Measurements from ENCODE around the gene STING1.
"Not testable (repeated sequence)": the region's sequence is repeated elsewhere in the genome, so short reads cannot be mapped to it uniquely, and the experiment has no call there.

Gene STING1

GRCh38 chr5:139482050-139482889 is at the start of gene STING1:
STING1 (minus strand) TSS chr5:139482758; CDS start chr5:139481704, 1,054 bp downstream.
- DNase-seq (ENCODE audit: low spot score) = peak; percentile 93

- DNase-seq (ENCODE audit: low spot score) = no peak
Observed at GRCh38 chr5:139531772-139532169, 49.2 kb upstream of the STING1 start.

- DNase-seq (ENCODE audit: low spot score) = not testable (repeated sequence)
Observed at GRCh38 chr5:139530079-139530478, 47.5 kb upstream of the STING1 start.

- not testable (repeated sequence) for DNase-seq (ENCODE audit: low spot score)
Observed at GRCh38 chr5:139528695-139529094, 46.1 kb upstream of the STING1 start.

- not testable (repeated sequence) for DNase-seq (ENCODE audit: low spot score)
Observed at GRCh38 chr5:139527896-139528467, 45.4 kb upstream of the STING1 start.

GRCh38 chr5:139527090-139527470 is 44.5 kb upstream of the STING1 start:
- DNase-seq (ENCODE audit: low spot score) = not testable (repeated sequence)

GRCh38 chr5:139526309-139527089 is 43.9 kb upstream of the STING1 start:
- not testable (repeated sequence) for DNase-seq (ENCODE audit: low spot score)

- DNase-seq (ENCODE audit: low spot score) = not testable (repeated sequence)
Observed at GRCh38 chr5:139525586-139526308, 43.2 kb upstream of the STING1 start.

GRCh38 chr5:139524940-139525585 is 42.5 kb upstream of the STING1 start:
- no peak for DNase-seq (ENCODE audit: low spot score)

GRCh38 chr5:139524446-139524845 is 41.9 kb upstream of the STING1 start:
- DNase-seq (ENCODE audit: low spot score) = no peak

GRCh38 chr5:139523635-139524445 is 41.3 kb upstream of the STING1 start:
- no peak for DNase-seq (ENCODE audit: low spot score)

- DNase-seq (ENCODE audit: low spot score) = peak; percentile 94
Observed at GRCh38 chr5:139517683-139518564, 35.4 kb upstream of the STING1 start.

- DNase-seq (ENCODE audit: low spot score) = no peak
Observed at GRCh38 chr5:139514486-139514856, 31.9 kb upstream of the STING1 start.

- no peak for DNase-seq (ENCODE audit: low spot score)
Observed at GRCh38 chr5:139513852-139514485, 31.4 kb upstream of the STING1 start.

GRCh38 chr5:139513434-139513833 is 30.9 kb upstream of the STING1 start:
- DNase-seq (ENCODE audit: low spot score) = peak; percentile 73

- DNase-seq (ENCODE audit: low spot score) = no peak
Observed at GRCh38 chr5:139512786-139513390, 30.3 kb upstream of the STING1 start.

GRCh38 chr5:139504722-139505121 is 22.2 kb upstream of the STING1 start:
- DNase-seq (ENCODE audit: low spot score) = not testable (repeated sequence)

- DNase-seq (ENCODE audit: low spot score) = not testable (repeated sequence)
Observed at GRCh38 chr5:139503879-139504278, 21.3 kb upstream of the STING1 start.
